NCI-H2171 (cell line): ENCODE data around the gene LSS.
"Not testable (repeated sequence)": the region's sequence is repeated elsewhere in the genome, so short reads cannot be mapped to it uniquely, and the experiment has no call there.

ENCODE experiments used
- DNase-seq: peaks from one replicate; lab custom pipeline; 2025; lab: John Stamatoyannopoulos, UW

Gene LSS

DNA sequence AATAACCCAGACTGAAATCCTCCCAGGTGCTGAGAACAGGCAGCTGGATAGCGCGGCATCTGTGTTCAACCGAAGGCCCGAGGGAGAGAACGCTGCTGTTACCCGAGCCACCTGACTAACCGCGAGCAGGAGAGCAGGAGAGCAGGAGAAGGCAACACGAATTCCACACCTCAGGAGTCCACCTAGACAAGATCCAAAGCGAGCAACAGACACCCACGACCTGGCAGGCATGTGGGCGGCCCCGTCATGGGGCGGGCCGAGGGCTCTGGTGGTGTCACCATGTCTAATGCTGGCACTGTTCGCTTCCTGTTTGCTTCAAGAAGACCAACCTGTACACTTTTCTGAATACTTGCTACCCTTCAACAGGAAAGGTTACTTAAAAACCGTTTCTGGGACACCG lies 23.4 kb downstream of the LSS start:
- no peak for DNase-seq

DNA sequence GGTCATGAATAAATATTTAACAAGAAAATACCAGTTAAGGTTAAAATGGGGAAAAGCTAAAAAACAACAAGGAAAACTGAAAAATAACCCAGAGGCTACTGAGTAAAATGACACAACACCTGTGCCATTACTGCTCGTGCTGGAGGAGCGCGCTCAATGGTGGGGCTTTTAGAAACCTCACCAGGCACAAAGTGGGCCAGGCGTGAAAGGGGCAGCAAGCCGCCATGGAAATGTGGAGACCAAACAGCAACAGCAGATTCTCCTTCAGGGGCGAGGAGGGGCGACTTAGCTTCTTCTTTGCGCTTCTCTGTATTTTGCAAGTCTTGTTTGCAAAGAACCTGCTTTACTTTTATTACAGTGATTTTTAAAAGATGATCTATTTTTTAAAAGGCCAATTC lies 25.4 kb downstream of the LSS start:
- no peak for DNase-seq

DNA sequence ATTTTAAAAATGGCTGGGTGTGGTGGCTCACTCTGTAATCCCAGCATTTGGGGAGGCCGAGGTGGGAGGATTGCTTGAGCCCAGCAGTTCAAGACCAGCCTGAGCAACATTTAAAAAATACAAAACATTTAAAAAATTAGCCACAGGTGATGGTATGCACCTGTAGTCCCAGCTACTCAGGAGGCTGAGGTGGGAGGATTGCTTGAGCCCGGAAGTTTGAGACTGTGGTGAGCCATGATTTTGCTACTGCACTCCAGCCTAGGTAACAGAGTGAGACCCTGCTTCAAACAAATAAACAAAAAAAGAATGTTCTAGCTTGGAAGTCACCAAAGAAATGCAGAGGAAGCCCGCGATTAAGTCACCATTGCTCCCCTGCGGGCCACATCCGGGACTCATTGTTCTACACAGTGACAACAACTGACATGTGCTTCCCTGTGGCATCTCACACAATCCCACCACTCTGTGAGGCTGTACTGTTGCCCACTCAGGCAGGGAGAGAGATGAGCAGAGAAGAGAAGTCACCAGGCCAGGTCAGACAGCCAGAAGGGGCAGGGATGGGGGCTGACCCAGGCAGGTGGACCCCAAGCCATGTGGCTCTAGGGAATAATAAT lies 25.9 kb downstream of the LSS start:
- DNase-seq, result no peak

DNA sequence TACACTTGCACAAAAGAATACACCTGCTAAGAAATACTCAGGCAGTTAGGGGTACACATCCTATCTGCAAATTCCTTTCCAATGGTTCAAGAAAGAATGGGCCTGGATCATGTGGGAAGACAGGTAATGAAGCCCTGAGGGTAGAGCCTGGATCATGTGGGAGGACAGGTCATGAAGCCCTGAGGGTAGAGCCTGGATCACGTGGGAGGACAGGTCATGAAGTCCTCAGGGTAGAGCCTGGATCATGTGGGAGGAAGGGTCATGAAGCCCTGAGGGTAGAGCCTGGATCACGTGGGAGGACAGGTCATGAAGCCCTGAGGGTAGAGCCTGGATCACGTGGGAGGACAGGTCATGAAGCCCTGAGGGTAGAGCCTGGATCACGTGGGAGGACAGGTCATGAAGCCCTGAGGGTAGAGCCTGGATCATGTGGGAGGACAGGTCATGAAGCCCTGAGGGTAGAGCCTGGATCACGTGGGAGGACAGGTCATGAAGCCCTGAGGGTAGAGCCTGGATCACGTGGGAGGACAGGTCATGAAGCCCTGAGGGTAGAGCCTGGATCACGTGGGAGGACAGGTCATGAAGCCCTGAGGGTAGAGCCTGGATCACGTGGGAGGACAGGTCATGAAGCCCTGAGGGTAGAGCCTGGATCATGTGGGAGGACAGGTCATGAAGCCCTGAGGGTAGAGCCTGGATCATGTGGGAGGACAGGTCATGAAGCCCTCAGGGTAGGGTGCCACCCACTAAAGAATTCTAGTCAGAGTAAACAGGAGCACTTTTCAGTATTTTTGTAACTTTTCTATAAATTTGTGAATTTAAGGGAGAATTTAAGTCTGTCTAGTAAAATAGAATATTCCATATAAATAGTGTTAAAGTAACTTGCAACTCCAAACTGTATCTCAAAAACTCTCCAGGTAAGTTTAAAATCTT lies 27.4 kb downstream of the LSS start:
- DNase-seq, result not testable (repeated sequence)

DNA sequence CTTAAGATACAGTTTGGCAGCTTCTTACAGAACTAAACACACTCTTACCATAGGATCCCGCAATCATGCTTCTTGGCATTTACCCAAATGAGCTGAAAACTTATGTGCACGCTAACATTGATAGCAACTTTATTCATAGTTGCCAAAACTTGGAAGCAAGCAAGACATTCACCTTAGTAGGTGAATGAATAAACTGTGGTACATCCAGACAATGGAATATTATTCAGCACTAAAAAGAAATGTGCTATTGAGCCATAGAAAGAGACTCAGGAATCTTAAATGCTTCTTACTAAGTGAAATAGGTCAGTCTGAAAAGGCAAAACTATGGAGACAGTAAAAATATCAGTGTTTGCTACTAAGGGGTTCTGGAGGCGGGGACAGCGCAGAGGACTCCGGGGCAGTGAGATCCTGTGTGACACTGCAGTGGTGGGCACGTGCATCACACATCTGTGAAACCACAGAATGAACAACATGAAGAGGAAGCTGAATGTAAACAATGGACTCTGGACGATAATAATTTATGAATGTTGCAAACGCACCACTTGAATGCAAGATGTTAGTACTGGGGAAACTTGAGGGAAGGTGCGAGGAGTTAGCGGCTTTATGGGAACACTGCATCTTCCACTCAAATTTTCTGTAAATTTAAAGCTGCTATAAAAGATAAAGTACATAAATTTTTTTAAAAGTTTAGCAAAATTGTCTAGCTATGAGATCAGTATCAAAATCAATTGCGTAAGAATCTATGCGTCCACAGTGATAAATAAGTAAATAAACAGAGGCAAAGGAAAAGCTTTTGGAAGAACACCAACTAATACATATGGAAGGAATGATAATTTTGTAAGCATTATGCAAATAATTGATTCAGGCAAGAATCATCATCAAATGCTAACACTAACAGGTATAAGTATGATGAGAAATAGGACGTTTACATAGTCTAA lies 28.9 kb downstream of the LSS start:
- DNase-seq, result no peak

DNA sequence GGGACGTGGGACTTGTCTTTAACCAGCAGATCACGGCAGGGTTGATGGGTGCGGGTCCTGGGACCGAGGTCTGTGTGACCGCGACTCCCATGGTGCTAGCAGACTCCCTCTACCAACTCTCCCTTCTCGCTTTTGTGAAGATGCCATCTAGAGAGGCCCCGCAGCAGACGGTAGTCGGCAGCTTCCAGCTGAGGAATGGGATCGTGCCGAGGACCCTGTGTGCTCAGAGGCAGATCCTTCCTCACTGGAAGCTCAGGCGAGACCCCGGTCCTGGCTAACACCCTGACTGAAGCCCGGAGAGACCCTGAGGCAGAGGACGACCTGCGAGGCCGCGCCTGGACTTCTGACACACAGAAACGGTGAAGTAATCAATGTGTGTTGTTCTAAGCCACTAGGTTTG lies 31.8 kb downstream of the LSS start:
- DNase-seq, result no peak

DNA sequence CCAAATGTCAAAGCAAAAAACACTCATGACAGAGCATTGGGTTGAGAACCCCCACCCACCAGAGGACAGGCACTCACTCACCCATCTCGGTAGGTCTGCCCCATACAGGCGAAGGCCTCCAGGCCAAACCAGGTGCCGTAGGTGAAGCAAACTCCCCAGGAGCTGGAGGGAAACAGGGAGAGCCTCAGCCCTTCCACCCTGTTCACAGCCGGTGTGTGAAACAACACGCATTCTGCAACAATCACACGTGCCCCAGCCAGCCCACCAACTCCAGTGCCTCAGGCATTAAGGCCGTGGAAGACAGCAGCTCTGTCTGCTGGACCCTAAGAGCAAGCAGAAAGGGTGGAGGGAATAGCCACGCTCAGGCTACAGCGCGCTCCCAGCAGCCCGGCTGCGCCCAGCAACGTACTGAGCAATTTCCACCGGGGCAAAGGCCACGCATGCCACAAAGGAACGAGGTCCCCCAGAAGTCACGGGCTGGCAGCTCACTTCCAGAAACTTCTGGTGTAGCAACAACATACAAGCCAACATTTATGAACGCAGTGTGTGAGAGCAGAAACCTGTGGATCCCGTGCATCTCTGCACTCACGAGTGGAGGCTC lies 32.9 kb downstream of the LSS start:
- no peak for DNase-seq

DNA sequence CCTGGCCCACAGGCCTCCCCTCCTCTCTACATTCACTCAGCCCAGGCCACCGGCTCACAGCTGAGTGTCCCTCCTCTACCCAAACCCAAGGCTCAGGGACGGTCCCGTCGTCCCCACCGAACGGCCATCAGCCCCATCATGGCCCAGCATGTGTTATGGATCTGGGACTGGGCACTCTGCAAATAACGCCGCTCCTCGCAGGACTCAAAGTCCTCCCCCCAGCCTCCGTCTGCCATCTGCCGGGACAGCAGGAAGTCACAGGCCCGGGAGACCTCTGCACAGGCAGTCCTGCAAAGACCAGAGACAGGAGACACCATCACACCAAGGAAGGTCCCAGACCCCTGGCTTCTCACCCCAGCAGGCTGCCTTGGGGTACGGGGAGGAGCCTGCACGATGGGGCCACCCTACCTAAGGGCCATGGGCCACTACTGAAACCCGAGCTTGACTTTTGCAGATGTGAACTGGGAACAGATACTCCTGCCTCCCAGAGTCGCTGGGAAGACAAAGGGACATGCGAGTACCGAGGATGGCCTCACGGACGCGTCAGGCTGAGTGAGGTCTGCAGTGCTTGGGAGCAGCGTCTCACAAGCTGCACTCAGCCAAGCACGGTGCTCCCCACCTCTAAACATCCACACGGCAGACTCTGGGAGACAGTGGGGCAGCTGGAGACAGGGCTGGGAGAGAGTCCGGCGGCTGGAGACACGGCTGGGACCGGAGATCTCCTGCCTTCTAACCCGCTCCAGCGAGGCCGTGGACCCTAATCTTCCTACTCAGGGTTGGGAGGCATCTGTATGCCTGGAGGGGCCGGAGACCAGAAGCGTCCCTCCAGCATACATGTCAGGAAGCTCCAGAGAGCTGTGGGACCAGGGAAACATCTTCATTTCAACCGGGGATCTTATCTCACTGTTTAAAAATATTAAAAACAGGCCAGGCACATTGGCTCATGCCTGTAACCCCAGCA lies 33.9 kb downstream of the LSS start:
- DNase-seq, result no peak

DNA sequence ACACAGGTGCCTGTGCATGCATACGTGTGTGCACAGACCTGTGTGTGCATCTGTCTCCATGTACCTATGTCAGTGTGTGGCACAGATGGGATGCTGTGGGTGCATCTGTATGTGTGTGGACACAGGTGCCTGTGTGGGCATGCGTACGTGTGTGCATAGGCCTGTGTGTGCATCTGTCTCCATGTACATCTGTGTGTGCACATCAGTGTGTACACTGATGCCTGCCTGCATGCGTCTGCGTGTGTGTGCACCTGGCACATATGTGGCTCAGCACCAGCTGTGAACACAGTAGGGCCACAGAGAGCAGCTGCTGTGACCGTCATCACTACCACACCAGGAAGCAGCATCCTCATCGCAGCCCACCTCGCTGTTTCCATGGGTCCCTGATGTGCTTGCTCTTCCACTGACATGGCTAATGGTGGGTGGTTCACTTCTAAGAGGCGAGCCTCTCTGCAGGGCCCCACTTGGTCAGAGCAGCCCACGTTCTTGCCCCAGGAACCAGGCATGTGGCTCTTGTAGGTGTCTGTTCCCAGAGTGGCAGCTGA lies 34.7 kb downstream of the LSS start:
- DNase-seq, result no peak

DNA sequence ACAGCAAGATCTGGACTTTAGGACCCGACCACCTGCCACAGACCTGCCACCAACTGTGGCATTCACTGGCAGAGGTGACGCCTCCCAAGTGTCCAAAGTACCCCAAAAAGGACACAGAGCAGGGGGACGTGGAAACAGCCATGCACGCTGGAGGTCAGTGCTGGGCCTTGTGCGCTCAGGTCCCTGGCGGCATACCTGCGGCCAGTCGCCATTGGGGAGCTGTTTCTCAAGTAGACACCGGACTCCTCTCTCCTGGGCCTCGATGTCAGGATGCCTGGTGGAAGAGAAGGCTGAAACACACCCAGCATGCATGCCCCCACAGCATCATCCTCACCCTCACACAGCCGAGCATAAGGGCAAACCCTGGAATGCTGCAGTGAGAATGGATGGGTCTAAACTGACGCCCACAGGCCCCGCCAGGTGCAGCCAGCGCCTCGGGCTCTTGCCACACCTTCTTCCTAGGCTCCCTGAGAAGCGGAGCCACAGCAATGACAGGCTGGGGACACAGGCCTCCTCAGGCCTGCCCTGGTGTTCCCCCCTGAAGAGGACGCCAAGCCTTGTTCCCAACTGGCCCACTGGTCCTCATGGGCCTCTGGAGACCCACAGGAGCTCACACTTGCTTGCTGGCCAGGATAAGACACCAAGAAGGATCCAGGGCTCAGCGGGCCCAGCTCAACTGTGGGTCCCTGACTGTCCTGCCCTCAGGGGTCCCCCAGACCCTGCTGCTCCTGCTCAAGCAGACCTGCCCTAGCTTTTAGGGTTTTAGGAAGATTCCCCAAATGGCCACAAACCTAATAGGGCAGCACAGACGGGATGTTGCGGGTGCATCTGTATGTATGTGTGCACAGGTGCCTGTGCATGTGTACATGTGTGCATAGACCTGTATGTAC lies 36.6 kb downstream of the LSS start:
- DNase-seq, result no peak

DNA sequence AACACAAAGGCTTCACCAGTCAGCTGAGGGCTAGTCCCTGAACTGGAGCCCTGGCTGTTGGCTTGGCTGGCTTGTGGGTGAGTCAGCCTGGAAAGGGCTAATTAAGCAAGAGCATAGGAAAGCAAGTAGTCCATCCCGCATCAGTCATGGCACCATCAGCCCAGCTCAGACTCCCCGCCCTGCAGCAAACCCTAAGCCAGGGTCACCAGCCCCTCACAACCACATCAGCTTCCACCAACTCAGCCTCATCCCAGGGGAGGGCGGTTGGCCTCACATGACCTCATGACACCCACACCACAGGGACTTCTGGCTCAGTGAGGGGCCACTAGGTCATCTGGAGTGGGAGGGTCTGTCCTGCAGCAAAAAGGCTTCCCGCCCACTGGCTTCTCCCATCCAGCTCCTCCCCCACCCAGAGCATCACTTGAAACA lies 37.3 kb downstream of the LSS start:
- no peak for DNase-seq

DNA sequence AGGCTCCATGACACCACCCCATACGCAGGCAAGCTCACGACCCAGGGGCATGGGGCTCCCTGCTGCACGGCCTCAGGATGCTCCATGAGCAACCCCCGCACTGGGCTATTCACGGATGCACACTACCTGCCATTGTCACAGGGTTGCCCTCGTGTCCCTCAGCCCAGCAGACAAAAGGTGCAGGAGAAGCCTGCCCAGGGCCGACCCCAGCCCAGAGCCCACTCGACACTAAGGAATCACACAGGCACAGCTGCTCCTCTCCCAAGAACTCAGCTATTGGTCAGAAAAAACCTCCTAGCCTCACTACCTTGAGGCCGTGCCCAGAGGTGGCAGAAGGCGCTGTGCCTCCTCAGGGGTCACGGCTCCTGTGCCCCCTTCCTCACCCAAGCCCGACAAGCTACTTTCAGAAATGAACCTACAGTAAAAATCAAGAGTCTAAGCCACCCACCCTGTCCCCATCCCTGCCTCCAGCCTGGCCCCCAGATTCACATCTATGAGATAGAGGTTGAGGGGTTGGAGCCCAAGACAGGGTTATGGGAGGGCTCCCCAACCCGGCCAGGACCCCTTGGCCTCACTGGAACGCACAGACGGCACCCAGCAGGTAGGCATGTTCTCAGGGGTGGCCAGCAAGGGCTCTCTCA lies 38.0 kb downstream of the LSS start:
- no peak for DNase-seq

DNA sequence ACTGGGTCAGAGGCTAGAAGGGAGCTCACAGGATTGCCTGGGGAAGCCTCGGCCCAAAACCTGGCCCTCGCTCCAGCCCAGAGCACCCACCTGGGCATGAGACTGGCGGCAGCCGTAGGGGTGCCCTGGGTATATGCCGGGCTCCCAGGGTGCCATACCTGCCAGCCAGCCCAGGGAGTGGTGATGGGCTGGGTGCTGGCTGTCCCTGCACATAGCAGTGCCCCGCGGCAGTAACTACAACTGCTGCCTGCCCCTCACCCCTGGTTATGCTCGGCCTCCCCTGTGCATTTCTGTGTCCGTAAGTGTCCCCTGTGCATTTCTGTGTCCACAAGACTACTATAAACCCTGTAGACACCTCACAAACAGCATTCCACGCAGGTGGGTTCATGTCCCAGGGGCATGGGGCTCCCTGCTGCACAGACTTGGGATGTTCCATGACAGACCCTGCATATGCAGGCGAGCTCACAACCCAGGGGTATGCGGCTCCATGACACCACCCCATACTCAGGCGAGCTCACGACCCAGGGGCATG lies 38.5 kb downstream of the LSS start:
- no peak for DNase-seq

DNA sequence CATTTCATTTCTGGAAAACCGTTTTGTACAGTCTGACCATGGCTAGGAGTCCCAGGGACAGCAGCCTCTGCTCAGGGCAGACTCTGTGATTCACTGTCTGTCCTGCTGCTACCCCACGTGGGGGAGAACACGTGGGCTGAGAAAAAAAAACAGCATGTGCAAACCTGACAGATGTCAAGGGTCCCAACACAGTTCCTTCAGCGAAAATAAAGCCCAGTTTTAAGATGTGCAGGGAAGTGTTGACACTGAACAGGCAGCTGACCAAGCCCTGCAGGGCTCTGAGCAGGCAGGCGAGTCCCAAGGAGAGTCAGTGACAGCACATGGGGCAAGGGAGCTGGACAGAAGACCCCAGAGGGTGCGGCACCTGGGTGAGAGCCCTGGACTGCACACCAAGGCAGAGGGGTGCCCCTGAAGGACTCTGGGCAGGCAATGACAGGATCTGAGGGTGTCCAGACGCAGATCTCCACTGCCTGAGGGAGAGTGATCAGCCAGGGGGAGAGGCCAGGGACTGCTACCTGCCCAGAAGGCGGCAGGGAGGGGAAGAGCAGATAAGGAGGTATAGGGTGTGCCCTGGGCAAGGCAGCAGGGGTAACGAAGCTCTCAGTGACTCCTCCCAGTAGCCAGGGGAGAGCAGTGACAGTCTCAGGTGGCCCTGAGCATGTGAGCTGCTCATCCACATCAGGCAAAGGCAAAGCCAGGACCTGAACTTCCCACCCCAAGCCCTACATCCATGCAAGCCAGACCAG lies 39.2 kb downstream of the LSS start:
- peak; percentile 51 for DNase-seq

DNA sequence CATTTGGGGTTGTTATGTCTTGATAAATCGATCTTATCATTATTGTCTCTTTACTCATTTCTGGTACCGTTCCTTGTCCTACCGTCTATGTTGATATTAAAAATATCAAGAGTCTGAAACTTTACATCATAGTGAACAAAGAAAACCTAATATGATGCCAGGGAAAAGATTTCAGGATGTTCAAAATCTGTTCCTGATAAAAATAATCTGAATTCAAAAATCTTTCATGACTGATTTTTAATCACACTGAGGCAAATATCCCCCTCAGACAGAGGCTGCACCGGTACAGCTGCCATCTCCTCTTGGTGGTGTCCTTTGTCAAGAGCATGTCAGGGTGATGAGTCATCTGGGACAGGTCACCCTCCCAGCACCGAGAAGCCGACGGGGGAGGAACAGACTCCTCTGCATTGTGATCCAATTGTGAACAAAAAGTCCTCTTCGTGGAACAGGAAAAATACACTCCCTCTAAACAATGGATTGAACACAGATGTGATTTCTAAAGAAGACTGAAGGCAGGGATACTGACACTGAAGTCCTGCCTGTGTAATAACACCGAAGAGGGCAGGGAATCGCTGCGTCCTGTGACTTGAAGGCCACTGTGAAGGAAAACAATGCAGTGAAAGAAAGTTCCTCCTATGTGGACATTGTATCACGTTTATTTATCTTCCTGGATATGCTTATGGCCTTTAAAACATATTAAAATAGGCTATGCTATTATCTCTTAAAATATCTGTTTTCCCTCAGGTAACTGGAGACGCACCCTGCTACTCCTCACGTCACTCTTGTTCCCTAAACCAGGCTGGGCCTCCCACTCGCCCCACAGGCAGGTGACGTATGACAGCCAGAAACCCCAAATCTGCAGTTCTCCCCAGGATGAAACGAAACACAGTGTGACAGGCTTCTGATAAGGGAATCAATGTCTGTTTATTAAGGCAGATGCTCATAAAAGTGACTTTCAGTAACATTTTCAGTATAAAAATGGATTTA lies 40.1 kb downstream of the LSS start:
- DNase-seq, result no peak

DNA sequence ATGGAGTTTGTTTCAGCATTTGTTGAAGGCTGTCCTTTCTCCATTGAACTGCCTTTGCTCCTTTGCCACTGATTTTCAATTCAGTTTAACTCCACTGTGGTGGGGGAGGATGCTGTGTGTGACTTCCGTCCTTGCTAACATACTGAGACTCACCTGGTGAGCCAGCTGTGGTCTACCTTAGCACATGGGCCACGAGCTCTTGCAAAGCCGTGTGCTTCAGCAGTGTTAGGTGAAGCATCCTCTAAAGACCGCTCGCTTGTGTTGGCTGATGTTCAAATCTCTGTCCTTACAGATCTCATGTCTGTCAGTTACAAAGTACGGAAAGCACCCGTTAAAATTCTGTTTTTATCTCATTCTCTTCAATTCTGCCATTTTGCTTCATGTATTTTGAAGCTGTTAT lies 40.8 kb downstream of the LSS start:
- no peak for DNase-seq

DNA sequence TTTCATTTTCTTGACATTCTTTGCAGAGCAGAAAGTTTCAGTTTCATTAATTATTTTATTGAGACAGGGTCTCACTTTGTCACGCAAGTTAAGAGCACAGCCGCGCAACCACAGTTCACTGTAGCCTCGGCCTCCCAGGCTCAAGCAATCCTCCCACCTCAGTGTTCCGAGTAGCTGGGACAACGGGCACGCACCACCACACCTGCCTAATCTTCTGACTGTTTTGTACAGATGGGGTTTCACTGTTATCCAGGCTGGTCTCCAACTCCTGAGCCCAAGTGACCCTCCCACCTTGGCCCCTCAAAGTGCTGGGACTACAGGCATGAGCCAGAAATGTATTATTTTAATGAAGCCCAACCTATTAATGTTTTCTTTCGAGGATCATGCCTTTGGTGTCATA lies 41.3 kb downstream of the LSS start:
- DNase-seq, result no peak
